ENCODE data around the gene OLFM1.

The OLFM1 gene

DNA sequence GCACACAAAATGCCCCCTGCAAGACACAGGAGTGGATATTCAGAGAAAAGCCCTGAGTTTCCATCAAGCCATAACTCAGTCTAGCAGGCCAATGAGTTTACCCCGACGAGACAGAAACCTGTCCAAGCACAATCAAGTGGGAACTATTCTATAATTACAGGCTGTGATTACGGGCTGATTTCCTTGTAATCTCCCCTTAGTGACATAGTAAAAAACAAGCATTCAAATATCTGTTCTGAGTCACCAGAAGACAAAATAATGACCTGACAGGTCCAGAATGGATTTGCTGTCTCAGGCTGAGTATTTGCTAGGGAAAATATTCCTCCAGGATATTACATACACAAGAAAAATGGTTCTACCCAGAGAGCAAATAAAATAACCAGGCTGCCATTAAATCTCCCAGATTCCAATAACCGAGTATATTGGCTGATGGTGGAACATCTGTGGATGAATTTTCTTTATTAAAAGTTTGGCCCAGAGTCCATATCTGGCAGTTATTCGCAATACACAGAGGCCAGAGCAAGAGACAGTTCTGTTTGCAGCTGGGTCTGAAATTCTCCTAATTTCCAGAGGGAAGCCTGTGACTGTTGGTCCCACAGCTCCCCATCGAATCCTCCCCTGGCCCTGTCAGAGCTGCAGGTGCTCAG is 35.8 kb downstream of the OLFM1 start:
- Mint-ChIP-seq H3K27me3 (ENCODE audit: low read depth) (peaks cover 24% of the 10 kb centered on the region), H3K36me3 (ENCODE audit: low read depth) (no peaks in the 10 kb centered on the region), H3K4me3 (no peak overlapping the region), H3K4me1 (peaks cover 6% of the 10 kb centered on the region), H3K27ac (no peak overlapping the region), H3K9me3 (peaks cover 10% of the 10 kb centered on the region)
- TF ChIP-seq, protein P1, sequence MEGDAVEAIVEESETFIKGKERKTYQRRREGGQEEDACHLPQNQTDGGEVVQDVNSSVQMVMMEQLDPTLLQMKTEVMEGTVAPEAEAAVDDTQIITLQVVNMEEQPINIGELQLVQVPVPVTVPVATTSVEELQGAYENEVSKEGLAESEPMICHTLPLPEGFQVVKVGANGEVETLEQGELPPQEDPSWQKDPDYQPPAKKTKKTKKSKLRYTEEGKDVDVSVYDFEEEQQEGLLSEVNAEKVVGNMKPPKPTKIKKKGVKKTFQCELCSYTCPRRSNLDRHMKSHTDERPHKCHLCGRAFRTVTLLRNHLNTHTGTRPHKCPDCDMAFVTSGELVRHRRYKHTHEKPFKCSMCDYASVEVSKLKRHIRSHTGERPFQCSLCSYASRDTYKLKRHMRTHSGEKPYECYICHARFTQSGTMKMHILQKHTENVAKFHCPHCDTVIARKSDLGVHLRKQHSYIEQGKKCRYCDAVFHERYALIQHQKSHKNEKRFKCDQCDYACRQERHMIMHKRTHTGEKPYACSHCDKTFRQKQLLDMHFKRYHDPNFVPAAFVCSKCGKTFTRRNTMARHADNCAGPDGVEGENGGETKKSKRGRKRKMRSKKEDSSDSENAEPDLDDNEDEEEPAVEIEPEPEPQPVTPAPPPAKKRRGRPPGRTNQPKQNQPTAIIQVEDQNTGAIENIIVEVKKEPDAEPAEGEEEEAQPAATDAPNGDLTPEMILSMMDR (IDR thresholded peaks at IDR 0.05; ENCODE audit: unreplicated experiment in 3 of 3) = no peak

DNA sequence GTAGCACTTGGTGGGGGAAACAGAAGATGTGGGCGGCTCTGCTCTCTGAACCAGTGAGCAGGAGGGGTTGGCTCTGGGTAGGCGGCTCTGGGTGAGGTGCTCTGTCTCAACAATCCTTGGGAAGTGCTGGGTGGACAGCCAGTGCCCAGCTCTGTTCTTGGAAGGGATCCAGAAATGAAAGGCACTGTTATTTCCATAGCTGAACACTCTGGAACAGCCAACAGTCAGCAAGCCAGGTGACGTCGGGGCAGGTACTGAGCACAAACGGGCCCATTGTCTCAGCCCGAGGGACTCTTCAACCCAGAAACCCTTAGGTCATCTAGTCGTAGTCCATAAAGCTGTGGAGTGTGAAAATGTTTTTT is 36.3 kb downstream of the OLFM1 start:
- Mint-ChIP-seq H3K9me3 (peaks cover 10% of the 10 kb centered on the region), H3K27me3 (ENCODE audit: low read depth) (peaks cover 24% of the 10 kb centered on the region), H3K27ac (no peak overlapping the region), H3K36me3 (ENCODE audit: low read depth) (no peaks in the 10 kb centered on the region), H3K4me1 (peaks cover 9% of the 10 kb centered on the region), H3K4me3 (no peak overlapping the region)
- TF ChIP-seq, protein P1 (IDR thresholded peaks at IDR 0.05; ENCODE audit: unreplicated experiment in 3 of 3) = no peak

DNA sequence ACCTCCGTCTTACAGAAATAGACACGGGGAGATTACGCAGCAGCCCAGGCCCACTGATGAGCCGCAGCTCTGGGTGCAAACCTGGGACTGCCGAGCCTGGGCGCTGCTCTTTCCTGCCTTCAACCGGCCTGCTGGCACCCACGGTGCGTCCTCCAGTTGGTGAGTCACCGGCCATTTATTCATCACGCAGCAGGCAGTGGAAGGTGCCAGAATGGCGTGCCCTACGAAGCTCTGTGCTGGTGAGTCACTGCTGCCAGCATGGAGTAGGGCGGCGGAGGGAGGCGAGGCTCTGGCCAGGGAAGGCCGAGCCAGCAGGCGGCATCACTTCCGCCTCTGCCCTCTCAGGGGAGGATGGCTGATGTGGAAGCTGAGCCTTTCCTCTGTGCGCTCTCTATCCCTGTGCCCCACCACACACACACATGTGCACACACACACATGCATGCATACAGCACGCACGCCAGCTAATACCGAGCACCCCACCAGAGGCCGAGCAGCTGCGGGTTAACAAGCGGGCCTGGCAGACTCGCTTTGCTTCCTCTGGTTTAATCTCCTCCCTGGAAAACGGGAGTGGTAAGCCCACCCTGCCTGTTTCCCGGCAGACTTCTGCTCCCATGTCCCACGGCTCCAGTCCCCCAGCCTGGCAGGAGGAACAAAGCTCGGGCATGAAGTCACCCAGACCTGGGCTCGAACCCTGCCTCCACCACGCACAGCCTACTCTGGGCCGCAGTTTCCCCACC is 39.2 kb downstream of the OLFM1 start:
- Mint-ChIP-seq H3K36me3 (ENCODE audit: low read depth) (no peaks in the 10 kb centered on the region), H3K27ac (no peak overlapping the region), H3K27me3 (ENCODE audit: low read depth) (peaks cover 42% of the 10 kb centered on the region), H3K4me1 (peaks cover 9% of the 10 kb centered on the region), H3K4me3 (no peak overlapping the region), H3K9me3 (peaks cover 6% of the 10 kb centered on the region)
- TF ChIP-seq, protein P1 (IDR thresholded peaks at IDR 0.05; ENCODE audit: unreplicated experiment in 3 of 3) = no peak

DNA sequence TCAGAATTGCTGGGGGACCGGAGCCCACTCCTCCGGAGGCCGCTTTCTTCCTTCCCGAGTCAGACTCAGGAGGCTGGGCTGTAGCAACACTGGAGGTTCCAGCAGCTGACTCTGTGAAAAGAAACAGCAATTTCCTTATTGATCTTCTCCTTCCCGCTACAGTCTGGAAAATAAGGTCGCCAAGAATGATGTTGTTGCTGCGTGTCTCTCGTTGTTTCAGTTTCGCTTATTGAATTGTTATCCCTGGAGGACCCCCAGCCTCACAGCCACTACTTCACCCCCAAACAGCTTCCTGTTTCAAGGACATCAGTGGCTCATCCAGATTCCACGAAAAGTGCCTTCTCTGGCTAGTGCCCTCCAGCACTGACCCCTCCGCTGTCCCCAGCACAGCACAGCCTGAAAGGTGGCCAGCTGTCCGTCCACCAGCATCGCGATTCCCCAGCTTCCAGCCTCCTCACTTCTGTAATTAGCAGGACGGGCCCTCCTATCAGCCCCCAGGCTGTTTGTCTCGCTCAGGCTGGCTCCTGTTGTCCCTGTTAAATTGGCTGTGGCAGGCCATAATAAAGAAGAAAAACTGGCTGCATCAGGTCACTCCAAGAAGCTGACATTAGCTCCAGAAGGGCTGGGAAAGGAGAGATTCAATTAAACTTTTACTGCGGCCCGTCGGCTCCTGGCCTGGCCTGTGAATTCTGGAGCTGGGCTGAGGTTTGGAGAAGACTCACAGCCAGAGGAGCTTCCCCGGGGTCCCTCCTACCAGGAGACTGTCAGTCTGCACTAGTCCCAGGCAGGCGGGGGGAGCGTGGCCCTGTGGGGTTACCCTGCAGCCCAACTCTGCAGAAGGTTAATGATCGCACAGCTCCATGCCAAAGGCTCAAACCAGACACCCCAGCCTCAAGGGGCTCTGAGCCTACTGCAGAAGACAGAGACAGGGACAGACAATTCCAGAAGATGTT is 40.5 kb downstream of the OLFM1 start:
- Mint-ChIP-seq H3K27ac (no peak overlapping the region), H3K36me3 (ENCODE audit: low read depth) (no peaks in the 10 kb centered on the region), H3K4me1 (peaks cover 9% of the 10 kb centered on the region), H3K27me3 (ENCODE audit: low read depth) (peaks cover 44% of the 10 kb centered on the region), H3K9me3 (peaks cover 6% of the 10 kb centered on the region), H3K4me3 (no peak overlapping the region)
- TF ChIP-seq, protein P1 (IDR thresholded peaks at IDR 0.05; ENCODE audit: unreplicated experiment in 3 of 3) = no peak

DNA sequence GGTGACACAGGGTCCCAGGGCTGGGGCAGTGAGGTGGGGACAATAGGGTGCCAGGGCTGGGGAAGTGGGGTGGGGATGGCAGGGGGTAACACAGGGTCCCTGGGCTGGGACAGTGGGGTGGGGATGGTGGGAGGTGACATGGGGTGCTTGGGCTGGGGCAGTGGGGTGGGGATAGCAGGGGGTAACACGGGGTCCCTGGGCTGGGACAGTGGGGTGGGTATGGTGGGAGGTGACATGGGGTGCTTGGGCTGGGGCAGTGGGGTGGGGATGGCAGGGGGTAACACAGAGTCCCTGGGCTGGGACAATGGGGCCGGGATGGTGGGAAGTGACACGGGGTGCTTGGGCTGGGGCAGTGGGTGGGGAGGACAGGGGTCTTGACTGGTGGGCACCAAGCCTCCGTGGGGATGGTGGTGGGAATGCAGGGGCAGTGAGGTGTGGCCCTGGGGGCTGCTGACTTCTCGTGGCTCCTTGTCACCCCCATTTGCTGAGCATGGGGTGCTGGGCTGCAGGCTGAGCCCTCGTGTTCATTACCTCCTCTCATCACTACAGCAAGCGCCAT is 41.7 kb downstream of the OLFM1 start:
- no peaks in the 10 kb centered on the region for H3K36me3 Mint-ChIP-seq (ENCODE audit: low read depth)
- TF ChIP-seq, protein P1 (IDR thresholded peaks at IDR 0.05; ENCODE audit: unreplicated experiment in 3 of 3) = no peak
- peaks cover 9% of the 10 kb centered on the region for H3K4me1 Mint-ChIP-seq
- peaks cover 47% of the 10 kb centered on the region for H3K27me3 Mint-ChIP-seq (ENCODE audit: low read depth)
- peaks cover 6% of the 10 kb centered on the region for H3K9me3 Mint-ChIP-seq
- H3K27ac Mint-ChIP-seq = no peak overlapping the region
- H3K4me3 Mint-ChIP-seq = no peak overlapping the region

All from nephron (organoid).